Gastroesophageal sphincter (tissue), 3 donors: Measurements from ENCODE around the gene CENATAC.

Source experiments
- EP300 ChIP-seq: sonication (generic); formaldehyde crosslinking; IDR thresholded peaks from one replicate; pipeline ENCODE4 v1.6.1; 2017; ENCODE audit warnings: antibody characterized with exemption, mild to moderate bottlenecking
- POLR2A ChIP-seq, 2 donors: fragments of 450-650 bp; IDR thresholded peaks; one replicate each; pipeline ENCODE4 v1.6.1; 2017; ENCODE audit warnings: antibody characterized with exemption in 2 of 2, mild to moderate bottlenecking in 2 of 2, moderate library complexity in 1 of 2
- POLR2AphosphoS5 ChIP-seq: sonication (generic); formaldehyde crosslinking; IDR thresholded peaks from one replicate; pipeline ENCODE4 v1.6.1; 2017; ENCODE audit warnings: antibody characterized with exemption
- TF ChIP-seq, protein P1 (sequence below), 4 experiments: fragments of 200-600 bp in 2 of 4; fragments of 450-650 bp in 2 of 4; sonication (generic) in 1 of 4; IDR thresholded peaks; one replicate each; pipeline ENCODE4 v1.5.1; 2017 to 2019; ENCODE audit warnings: antibody characterized with exemption in 4 of 4, mild to moderate bottlenecking in 2 of 4, moderate library complexity in 2 of 4

- TF ChIP-seq POLR2A (IDR thresholded peaks at IDR 0.05) = no peak
- TF ChIP-seq, protein P1, sequence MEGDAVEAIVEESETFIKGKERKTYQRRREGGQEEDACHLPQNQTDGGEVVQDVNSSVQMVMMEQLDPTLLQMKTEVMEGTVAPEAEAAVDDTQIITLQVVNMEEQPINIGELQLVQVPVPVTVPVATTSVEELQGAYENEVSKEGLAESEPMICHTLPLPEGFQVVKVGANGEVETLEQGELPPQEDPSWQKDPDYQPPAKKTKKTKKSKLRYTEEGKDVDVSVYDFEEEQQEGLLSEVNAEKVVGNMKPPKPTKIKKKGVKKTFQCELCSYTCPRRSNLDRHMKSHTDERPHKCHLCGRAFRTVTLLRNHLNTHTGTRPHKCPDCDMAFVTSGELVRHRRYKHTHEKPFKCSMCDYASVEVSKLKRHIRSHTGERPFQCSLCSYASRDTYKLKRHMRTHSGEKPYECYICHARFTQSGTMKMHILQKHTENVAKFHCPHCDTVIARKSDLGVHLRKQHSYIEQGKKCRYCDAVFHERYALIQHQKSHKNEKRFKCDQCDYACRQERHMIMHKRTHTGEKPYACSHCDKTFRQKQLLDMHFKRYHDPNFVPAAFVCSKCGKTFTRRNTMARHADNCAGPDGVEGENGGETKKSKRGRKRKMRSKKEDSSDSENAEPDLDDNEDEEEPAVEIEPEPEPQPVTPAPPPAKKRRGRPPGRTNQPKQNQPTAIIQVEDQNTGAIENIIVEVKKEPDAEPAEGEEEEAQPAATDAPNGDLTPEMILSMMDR (IDR thresholded peaks at IDR 0.05) = no peak
- TF ChIP-seq POLR2AphosphoS5 = no peak
- no peak for TF ChIP-seq EP300
These were observed 30.6 kb downstream of the CENATAC start for GRCh38 chr11:119028346-119029068.
